Epithelial cell of prostate (primary cell): Measurements from ENCODE around the gene SLC4A2.

Source experiments
- DNase-seq: peaks from one replicate; pipeline ENCODE4 v3.0.0-alpha.2; 2011; ENCODE audit warnings: low read depth, low spot score
- H3K27ac ChIP-seq: fragments of 450-650 bp; 2 replicates; pipeline ENCODE4 v1.5.1; 2017; ENCODE audit warnings: mild to moderate bottlenecking

Gene SLC4A2

DNA sequence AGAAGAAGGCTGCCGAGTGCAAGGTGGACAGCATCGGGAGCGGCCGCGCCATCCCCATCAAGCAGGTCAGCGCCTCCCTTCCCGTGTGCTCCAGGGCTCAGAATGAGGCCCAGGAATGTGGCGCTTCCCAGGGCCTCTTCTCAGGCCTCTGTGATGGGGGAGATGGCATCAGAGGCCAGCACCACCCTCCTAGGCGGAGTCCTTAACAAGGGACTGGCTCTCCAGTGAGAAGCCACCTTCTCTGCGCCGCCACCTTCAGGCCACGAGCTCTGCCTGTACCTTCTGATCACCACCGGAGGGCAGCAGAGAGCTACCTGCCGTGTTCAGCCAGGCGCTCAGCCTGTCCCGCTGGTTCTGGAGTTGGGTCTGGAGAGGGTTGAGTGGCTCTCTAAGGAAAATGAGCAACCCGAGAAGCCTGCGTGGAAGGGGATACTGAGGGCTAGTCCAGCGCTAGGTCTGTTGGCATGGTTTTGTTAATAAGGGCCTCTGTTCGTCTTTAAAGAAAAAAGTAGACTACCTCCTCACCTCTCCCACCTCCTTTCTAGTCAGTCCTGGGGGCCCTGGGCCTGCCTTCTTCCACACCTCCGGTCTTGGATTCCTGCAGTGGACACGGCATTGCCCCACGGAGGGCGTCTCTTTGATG is 64.6 kb downstream of the SLC4A2 start:
- H3K27ac ChIP-seq = no peak overlapping the region

DNA sequence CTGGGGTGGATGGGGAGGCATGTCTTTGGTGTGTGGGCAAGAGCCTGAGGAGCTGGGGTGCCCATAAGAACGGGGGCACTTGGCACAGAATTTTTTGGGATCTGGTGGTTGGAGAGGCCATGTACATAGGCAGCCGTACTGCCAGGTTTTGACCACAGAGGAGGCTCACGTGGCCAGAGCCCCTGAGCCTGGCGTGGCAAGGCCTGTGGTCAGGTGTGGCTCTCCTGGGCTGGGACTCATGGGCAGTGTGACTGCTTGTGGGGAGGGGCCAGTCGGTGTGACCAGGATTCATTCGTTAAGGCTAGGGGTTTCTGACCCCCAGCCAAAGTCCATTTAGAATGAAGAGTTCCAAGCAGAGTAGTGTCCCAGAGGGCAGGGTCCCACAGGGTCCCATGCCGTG is 65.1 kb downstream of the SLC4A2 start:
- no peak for DNase-seq
- H3K27ac ChIP-seq = no peak overlapping the region

More for the DNA sequence above, 64.6 kb downstream of the SLC4A2 start:
- DNase-seq = peak; percentile 24

DNA sequence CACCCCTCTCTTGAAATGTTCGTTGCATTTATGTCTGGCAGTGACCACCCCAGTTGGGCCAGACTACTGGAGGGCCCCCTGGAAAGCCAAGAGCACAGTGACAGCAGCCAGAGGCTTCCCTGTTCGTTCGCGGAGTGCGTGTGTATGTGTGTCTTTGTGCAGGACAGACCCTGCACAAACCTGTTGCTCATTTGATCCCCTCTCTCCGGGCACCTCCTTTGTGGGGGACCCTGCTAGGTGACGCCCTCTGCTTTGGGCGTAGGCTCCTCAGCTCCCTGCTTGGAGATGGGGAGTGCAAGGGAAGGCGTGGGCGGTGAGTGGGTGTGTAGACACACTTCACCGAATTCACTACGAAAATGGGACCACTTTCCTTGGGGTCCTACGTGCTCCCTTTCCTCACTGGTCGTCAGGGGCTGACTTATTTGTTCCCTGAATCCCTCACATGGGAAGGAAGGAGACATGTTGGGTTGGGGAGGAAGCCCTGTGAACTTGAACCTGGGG is 65.6 kb downstream of the SLC4A2 start:
- DNase-seq = no peak
- H3K27ac ChIP-seq = no peak overlapping the region

DNA sequence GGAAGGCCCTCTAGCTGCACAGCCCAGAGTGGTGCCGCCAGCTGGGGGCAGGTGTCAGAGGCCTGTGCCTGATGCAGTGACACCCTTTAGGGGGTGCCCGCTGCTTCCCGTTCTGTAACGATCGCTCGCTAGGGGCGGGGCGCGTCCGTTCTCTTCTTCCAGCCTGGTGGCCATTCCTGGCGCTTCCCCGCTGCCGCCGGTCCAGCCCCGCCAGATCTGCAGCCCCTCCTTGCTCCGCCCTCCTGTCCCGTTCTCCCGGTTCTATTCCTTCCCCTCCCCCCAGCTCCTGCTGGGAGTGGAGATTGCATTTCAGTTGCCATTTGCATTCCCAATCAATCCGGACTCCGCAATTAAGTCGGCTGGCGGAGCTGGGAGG is 66.1 kb downstream of the SLC4A2 start:
- no peak for DNase-seq
- no peak overlapping the region for H3K27ac ChIP-seq

DNA sequence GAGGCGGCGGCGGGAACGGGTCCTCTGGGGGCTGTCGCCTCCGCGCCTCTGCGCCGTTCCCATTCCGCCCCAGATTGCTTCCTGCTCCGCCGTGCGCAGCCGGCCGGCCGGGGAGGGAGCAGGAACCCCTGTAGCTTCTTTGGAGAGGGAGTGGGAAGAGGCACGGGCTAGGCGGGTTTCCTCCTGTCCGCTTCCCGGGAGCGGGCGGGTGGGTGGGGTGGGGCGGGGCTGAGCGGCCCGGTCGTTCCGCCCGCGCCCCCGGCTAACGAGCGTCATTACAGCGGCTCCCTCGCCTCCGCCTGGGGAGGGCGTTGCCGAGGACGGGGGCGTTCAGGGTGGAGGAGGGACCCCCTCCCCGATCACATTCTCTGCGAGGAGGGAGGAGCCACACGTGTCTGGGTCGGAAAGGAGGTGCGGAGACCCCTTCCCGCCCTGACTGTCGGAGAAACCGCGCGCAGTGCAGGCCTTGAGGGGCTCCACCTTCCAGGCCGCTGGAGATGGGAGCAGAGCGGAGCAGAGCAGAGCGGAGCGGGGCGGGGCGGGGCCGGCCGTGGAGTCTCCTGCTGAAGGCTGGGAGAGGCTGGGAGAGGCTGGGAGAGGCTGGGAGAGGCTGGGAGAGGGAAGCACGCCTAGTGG is 66.6 kb downstream of the SLC4A2 start:
- no peak overlapping the region for H3K27ac ChIP-seq

More for the DNA sequence above, 66.6 kb downstream of the SLC4A2 start:
- DNase-seq = no peak
